Stimulated activated CD4-positive, alpha-beta T cell treated with anti-CD3 and anti-CD28 coated beads, TNF-alpha, amount 100 ng/mL, for 24 hours (primary cell): ENCODE results near the gene MYH9.

ENCODE experiments used
- DNase-seq, 3 experiments: peaks; one replicate each; pipeline ENCODE4 v3.0.0-alpha.2; 2020; ENCODE audit warnings: low read depth in 3 of 3

Gene MYH9

GRCh38 chr22:36249160-36249559, 138.6 kb downstream of the MYH9 start:
- DNase-seq = no peak

GRCh38 chr22:36247955-36248354, 139.8 kb downstream of the MYH9 start:
- DNase-seq = no peak

GRCh38 chr22:36246718-36247117, 141.0 kb downstream of the MYH9 start:
- no peak for DNase-seq

- no peak for DNase-seq
These were observed 141.9 kb downstream of the MYH9 start for GRCh38 chr22:36245805-36246356.

- DNase-seq = no peak
These were observed 143.0 kb downstream of the MYH9 start for GRCh38 chr22:36244522-36245391.

GRCh38 chr22:36243986-36244385, 143.8 kb downstream of the MYH9 start:
- DNase-seq = no peak

GRCh38 chr22:36239401-36240171, 148.2 kb downstream of the MYH9 start, which contains the start of gene APOL2:
Gene APOL2 (minus strand): TSS chr22:36239527. CDS start chr22:36233162, 6,365 bp downstream.
- peak; percentile 64 to 86 (median 71) for DNase-seq

GRCh38 chr22:36239150-36239400, 148.7 kb downstream of the MYH9 start:
- DNase-seq = no peak

GRCh38 chr22:36238373-36239149, 149.2 kb downstream of the MYH9 start:
- no peak for DNase-seq

- DNase-seq = no peak
These were observed 150.1 kb downstream of the MYH9 start for GRCh38 chr22:36237462-36238372.

GRCh38 chr22:36236388-36237319, 151.1 kb downstream of the MYH9 start:
- DNase-seq = no peak

- no peak for DNase-seq
These were observed 152.2 kb downstream of the MYH9 start for GRCh38 chr22:36235585-36235984.

- no peak for DNase-seq
These were observed 152.8 kb downstream of the MYH9 start for GRCh38 chr22:36234919-36235318.

GRCh38 chr22:36234213-36234612, 153.6 kb downstream of the MYH9 start:
- no peak for DNase-seq

GRCh38 chr22:36233796-36234195, 154.0 kb downstream of the MYH9 start:
- DNase-seq = no peak

- no peak for DNase-seq
These were observed 154.9 kb downstream of the MYH9 start for GRCh38 chr22:36232715-36233401.
